ENCODE measurements around the gene ACSF2. TPM values are rescaled to one million over a fixed set of nuclear protein-coding genes. Genes with fewer than 3 reads are reported as not detected.
A peak's percentile ranks its signal among the peaks of the same experiment; 100 is the strongest.

Gene ACSF2
- total RNA-seq, 1 donor: 18.1 TPM

- peak; percentile 91 for TF ChIP-seq CTCF (IDR thresholded peaks at IDR 0.05; ENCODE audit: insufficient read depth, low read depth, low read length)
- no peak overlapping the region for H3K4me3 ChIP-seq (ENCODE audit: low read depth, low read length)
Measured at GRCh38 chr17:50482516-50482915, 56.5 kb downstream of the ACSF2 start.

GRCh38 chr17:50483266-50483665 is 57.2 kb downstream of the ACSF2 start:
- no peak for TF ChIP-seq CTCF (IDR thresholded peaks at IDR 0.05; ENCODE audit: insufficient read depth, low read depth, low read length)
- no peak for DNase-seq (ENCODE audit: low read depth)

More at GRCh38 chr17:50482516-50482915, 56.5 kb downstream of the ACSF2 start:
- DNase-seq (ENCODE audit: low read depth): peak; percentile 97

GRCh38 chr17:50484386-50485155 is 58.6 kb downstream of the ACSF2 start:
- H3K4me3 ChIP-seq (ENCODE audit: low read depth, low read length): no peak overlapping the region
- DNase-seq (ENCODE audit: low read depth): no peak
- no peak for TF ChIP-seq CTCF (IDR thresholded peaks at IDR 0.05; ENCODE audit: insufficient read depth, low read depth, low read length)

More at GRCh38 chr17:50483266-50483665, 57.2 kb downstream of the ACSF2 start:
- H3K4me3 ChIP-seq (ENCODE audit: low read depth, low read length): no peak overlapping the region

- TF ChIP-seq CTCF (IDR thresholded peaks at IDR 0.05; ENCODE audit: insufficient read depth, low read depth, low read length): no peak
- H3K4me3 ChIP-seq (ENCODE audit: low read depth, low read length): no peak overlapping the region
- no peak for DNase-seq (ENCODE audit: low read depth)
Measured at GRCh38 chr17:50487213-50488096, 61.4 kb downstream of the ACSF2 start.

GRCh38 chr17:50488880-50489279 is 62.9 kb downstream of the ACSF2 start:
- no peak for TF ChIP-seq CTCF (IDR thresholded peaks at IDR 0.05; ENCODE audit: insufficient read depth, low read depth, low read length)
- no peak for DNase-seq (ENCODE audit: low read depth)

GRCh38 chr17:50491505-50491904 is 65.5 kb downstream of the ACSF2 start:
- H3K4me3 ChIP-seq (ENCODE audit: low read depth, low read length): no peak overlapping the region
- no peak for TF ChIP-seq CTCF (IDR thresholded peaks at IDR 0.05; ENCODE audit: insufficient read depth, low read depth, low read length)
- DNase-seq (ENCODE audit: low read depth): no peak

More at GRCh38 chr17:50488880-50489279, 62.9 kb downstream of the ACSF2 start:
- H3K4me3 ChIP-seq (ENCODE audit: low read depth, low read length): no peak overlapping the region

Data from fibroblast of villous mesenchyme (primary cell).